NCI-H446 (cell line): ENCODE measurements around the gene KCNQ1.

ENCODE experiments used
- DNase-seq, 2 experiments: peaks; one replicate each; lab custom pipeline; 2025; lab: John Stamatoyannopoulos, UW

The KCNQ1 gene

DNA sequence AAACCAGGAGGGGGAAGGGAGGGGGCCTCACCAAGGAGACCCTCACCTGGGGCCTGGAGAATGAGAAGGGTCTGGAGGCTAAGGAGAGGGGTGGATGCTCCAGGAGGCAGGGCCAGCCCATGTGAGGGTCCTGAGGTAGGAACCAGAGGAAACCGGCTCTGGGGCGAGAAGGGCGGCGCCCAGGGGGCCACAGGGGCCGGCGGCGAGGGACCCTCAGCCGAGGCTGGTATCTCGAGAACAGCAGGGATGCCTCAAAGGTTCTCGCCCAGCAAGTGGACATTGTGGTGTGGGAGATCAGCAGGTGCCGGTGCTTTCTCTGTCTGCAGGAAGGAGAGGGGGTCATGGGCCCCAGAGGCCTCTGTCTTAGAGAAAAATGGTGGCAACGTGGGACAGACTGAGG is 392.8 kb downstream of the KCNQ1 start:
- no peak for DNase-seq

DNA sequence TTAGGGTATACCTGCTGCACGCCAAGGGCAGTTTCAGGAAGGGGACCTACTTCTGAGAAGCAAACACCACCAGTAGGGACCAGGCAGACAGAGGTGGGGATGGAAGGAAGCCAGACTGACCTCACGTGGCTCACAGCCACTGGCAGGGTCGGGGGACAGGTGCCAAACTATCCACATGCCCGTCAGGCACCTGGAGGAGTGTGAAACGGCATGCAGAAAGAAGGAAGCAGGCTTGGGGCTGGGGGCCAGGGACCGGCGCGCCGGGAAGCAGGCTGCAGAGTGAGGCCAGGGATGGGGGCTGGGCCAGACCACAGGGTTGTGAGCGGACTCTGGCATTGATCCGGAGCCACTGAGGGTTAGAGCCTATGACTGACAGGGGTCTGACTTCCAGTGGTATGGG is 393.3 kb downstream of the KCNQ1 start:
- no peak for DNase-seq

GRCh38 chr11:2838676-2839294 is 394.0 kb downstream of the KCNQ1 start:
- DNase-seq, result no peak

DNA sequence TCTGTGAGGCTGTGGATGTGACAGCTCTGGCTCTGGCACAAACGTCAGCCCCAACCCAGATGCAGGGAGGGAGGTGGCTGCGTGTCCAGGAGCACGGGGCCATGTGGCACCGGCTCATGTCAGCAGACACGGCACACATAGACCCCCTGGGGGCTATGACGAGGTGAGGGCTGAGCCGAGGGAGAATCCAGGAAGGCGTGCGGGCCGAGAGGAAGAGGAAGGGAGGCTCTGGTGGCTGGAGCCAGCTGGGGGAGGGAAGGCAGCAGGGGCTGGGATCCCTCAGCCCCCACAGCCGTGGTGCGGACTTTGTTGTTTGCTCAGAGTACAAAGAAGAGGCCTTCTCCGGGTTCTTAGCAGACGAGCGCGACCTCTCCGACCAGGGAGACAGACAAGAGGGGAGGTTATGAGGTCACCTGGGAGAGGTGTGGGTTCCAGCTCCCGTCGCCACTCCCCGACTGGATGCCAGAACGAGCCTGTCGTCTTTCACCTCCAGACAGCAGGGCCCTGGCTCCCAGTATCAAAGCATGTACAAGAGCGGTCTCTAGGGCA is 394.7 kb downstream of the KCNQ1 start:
- DNase-seq, result no peak

DNA sequence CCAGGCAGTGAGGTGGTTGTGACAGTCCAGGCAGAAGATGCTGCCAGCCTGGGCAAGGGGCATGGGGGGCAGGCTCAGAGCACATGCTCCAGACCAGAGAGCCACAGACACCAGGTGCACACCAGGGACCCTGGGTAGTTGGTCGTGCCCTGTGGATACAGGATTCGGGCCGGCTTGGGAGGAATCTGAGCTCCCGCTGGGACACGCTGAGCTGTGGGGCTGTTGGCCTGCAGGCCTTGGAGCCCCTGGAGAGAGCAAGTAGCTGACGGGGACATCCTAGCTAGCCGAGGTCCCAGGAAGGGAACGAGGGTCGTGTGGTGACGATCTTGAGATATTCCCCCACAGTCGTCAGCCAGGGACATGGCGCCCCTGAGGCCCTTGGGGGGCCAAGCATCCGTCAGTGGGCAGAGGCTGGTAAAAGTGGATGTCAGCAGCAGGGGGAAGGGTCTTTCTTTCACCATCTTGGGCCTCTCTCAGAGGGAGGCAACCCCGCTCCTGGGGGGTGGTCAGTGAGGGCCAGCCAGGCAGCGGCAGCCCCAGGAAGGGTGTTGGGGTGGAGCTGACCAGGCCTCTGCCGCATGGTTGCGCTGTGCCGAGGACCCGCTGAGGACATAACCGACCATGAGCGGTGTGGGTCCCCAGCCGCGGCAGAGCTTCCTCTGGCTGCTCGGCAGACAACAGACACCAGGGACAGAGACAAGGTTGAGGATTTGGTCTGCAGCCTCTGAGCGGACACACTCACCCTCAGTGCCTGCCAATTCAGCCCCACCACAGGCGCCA is 396.8 kb downstream of the KCNQ1 start:
- DNase-seq, result no peak

DNA sequence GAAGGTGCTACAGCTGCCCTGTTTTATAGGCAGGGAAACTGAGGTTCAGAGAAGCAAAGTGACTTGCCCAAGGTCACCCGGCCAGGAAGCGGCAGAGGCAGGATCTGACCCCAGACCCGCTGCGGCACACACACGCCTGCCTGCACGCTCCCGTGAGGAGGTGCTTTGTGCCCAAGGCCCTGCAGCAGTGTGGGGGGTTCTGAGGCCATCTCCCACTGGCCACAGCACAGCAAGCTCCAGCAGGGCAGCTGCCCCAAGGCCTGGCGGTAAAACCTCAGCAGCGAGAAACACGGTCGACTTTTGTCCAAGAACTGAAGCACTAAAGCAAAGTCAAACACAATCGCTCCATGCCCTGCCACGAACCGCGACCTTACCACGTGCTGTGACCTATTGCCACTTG is 398.1 kb downstream of the KCNQ1 start:
- DNase-seq, result no peak

DNA sequence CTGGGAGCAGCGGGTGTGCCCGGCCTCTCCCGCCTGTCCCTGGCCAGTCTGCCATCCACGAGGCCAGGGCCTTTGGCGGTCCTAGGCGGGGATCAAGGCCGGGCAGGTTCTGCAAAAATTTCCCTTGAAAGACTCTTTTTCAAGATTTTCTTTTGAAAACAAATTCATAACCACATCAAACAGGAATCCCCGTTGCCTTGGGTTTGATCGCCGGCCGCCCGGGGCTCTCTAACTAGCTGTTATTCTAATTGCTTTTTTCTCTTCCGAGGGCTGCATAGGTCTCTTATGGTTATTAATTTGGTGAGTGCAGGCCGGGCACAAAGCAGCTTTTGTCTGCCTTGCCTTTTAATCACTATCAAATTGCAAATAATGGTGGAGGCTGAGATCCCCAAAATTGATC is 398.7 kb downstream of the KCNQ1 start:
- no peak for DNase-seq

- DNase-seq, result no peak
These were observed 399.5 kb downstream of the KCNQ1 start for GRCh38 chr11:2844116-2844842.

- DNase-seq, result no peak
These were observed 400.2 kb downstream of the KCNQ1 start for GRCh38 chr11:2844996-2845395.

DNA sequence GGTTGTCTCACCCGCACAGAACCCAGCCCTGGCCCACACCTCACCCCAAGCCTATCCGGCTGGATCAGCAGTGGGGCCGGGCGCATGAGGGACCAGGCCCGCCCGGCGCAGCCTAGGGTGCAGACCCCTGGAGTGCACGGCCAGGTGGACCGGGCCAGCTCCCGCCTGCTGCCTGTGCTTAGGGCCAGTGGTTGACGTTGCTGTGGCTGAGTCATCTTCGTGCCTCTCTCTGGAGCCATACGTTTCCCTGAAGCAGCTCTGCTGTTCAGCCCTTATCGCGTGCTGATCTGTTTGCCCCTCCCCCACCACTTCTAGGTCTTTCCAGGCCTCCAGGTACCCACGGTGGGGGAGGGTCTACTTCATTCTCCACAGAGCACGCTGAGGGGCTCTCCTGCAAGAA is 401.2 kb downstream of the KCNQ1 start:
- DNase-seq, result no peak

GRCh38 chr11:2846470-2846869 is 401.7 kb downstream of the KCNQ1 start:
- no peak for DNase-seq

DNA sequence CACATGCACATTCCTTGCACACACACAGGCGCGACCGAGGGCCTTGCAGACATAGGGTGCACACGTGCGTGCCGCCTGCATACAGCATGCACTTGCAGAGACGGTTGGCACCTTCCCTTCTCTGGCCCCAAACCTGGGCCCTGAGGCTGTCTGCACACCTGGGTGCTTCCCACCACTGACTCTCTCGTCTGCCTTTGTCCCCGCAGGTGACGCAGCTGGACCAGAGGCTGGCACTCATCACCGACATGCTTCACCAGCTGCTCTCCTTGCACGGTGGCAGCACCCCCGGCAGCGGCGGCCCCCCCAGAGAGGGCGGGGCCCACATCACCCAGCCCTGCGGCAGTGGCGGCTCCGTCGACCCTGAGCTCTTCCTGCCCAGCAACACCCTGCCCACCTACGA is 402.8 kb downstream of the KCNQ1 start:
- no peak for DNase-seq

DNA sequence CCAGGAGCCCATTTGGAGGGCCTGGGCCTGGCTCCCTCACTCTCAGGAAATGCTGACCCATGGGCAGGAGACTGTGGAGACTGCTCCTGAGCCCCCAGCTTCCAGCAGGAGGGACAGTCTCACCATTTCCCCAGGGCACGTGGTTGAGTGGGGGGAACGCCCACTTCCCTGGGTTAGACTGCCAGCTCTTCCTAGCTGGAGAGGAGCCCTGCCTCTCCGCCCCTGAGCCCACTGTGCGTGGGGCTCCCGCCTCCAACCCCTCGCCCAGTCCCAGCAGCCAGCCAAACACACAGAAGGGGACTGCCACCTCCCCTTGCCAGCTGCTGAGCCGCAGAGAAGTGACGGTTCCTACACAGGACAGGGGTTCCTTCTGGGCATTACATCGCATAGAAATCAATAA is 403.7 kb downstream of the KCNQ1 start:
- DNase-seq, result no peak

- no peak for DNase-seq
These were observed 405.4 kb downstream of the KCNQ1 start for GRCh38 chr11:2849994-2850770.

GRCh38 chr11:2853401-2853800 is 408.6 kb downstream of the KCNQ1 start:
- DNase-seq, result no peak

GRCh38 chr11:2853997-2854560 is 409.3 kb downstream of the KCNQ1 start:
- no peak for DNase-seq

- no peak for DNase-seq
These were observed 410.4 kb downstream of the KCNQ1 start for GRCh38 chr11:2855162-2855561.

GRCh38 chr11:2857276-2857675 is 412.5 kb downstream of the KCNQ1 start:
- DNase-seq, result no peak

- no peak for DNase-seq
These were observed 413.1 kb downstream of the KCNQ1 start for GRCh38 chr11:2857918-2858317.

DNA sequence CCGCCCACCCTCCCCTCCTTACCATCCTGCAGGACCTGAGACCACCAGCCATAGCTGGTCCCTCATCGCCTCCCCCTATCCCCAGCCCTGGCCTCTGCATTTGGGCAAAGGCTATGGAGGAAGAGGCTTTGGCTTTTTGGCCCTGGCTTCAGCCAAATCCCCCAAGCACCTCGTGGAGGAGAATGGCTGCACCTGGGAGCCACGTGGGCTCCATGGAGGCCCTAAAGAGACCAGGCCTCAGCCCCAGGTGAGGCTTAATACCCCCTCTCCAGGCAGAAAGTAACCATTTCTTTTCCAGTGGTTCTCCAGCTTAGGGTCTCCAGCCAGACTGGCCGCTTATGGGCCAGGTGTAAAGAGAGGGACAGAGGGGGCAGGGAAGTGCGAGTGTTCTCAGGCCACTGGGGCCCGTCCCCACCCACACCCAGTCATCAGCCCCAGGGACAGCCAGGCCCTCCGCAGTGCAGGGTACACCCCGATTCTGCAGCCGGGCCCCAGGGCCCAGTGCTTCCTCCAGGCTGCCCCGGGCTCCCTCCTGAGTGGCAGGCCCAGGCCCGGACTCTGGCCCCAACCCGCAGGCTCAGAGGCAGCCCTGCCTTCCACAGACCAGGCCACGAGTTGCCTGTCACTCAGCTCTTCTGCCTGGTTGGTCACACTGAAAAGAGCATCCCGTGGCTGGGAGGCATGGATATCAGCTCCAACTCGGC is 414.3 kb downstream of the KCNQ1 start:
- no peak for DNase-seq

GRCh38 chr11:2859699-2860037 is 414.9 kb downstream of the KCNQ1 start:
- no peak for DNase-seq
